MM.1S (cell line): ENCODE measurements around the gene DEAF1.
A peak's percentile ranks its signal among the peaks of the same experiment; 100 is the strongest.

Experiments used
- DNase-seq: peaks from one replicate; pipeline ENCODE4 v3.0.0-alpha.2; 2015
- H2AFZ ChIP-seq: fragments of 300-600 bp; sonication (generic); 2 replicates; pipeline ENCODE4 v1.6.0; 2016; ENCODE audit warnings: antibody characterized with exemption, low read length
- H3F3A ChIP-seq: fragments of 300-600 bp; sonication (generic); 2 replicates; pipeline ENCODE4 v1.6.1; 2016; ENCODE audit warnings: mild to moderate bottlenecking, antibody characterized with exemption, low read length, moderate library complexity, mixed read lengths; ENCODE audit not compliant: insufficient read depth
- H3K27ac ChIP-seq: fragments of 300-600 bp; sonication (generic); 2 replicates; pipeline ENCODE4 v1.5.1; 2016; ENCODE audit warnings: mild to moderate bottlenecking, low read length
- H3K27me3 ChIP-seq: fragments of 300-600 bp; sonication (generic); replicated peaks from 2 replicates; pipeline ENCODE4 v1.6.0; 2016; ENCODE audit warnings: low read length; ENCODE audit not compliant: insufficient read depth
- H3K36me3 ChIP-seq: fragments of 300-600 bp; sonication (generic); replicated peaks from 2 replicates; pipeline ENCODE4 v1.6.1; 2016; ENCODE audit warnings: mild to moderate bottlenecking, low read length, mixed read lengths; ENCODE audit not compliant: insufficient read depth
- H3K4me1 ChIP-seq: fragments of 300-600 bp; sonication (generic); 2 replicates; pipeline ENCODE4 v1.6.1; 2016; ENCODE audit warnings: low read length, mixed read lengths
- H3K4me2 ChIP-seq: fragments of 300-600 bp; sonication (generic); 2 replicates; pipeline ENCODE4 v1.6.0; 2016; ENCODE audit warnings: low read depth, low read length
- H3K4me3 ChIP-seq: fragments of 300-600 bp; sonication (generic); 2 replicates; pipeline ENCODE4 v1.5.1; 2016; ENCODE audit warnings: low read length, mixed read lengths
- H3K79me2 ChIP-seq: fragments of 300-600 bp; sonication (generic); 2 replicates; pipeline ENCODE4 v1.6.1; 2016; ENCODE audit warnings: mixed run types, low read length, mixed read lengths
- H3K9ac ChIP-seq: fragments of 300-600 bp; sonication (generic); 2 replicates; pipeline ENCODE4 v1.6.1; 2016; ENCODE audit warnings: low read length, mixed read lengths
- H3K9me2 ChIP-seq: fragments of 300-600 bp; sonication (generic); replicated peaks from 2 replicates; pipeline ENCODE4 v1.6.1; 2016; ENCODE audit warnings: mild to moderate bottlenecking, low read length, mixed read lengths; ENCODE audit not compliant: insufficient read depth
- H3K9me3 ChIP-seq: fragments of 300-600 bp; sonication (generic); replicated peaks from 2 replicates; pipeline ENCODE4 v1.6.1; 2016; ENCODE audit warnings: mild to moderate bottlenecking, low read length, mixed read lengths; ENCODE audit not compliant: insufficient read depth
- H4K20me1 ChIP-seq: fragments of 300-600 bp; sonication (generic); 2 replicates; pipeline ENCODE4 v1.6.1; 2016; ENCODE audit warnings: mild to moderate bottlenecking, low read length, moderate library complexity, mixed read lengths; ENCODE audit not compliant: insufficient read depth
- EZH2 ChIP-seq: fragments of 300-600 bp; sonication (generic); optimal IDR thresholded peaks from 2 replicates; pipeline ENCODE3; 2017; ENCODE audit warnings: low read depth, mild to moderate bottlenecking, antibody characterized with exemption, low read length, mixed read lengths
- EZH2phosphoT487 ChIP-seq: fragments of 300-600 bp; sonication (generic); IDR thresholded peaks from 2 replicates; pipeline ENCODE4 v1.6.1; 2018; ENCODE audit warnings: antibody characterized with exemption, low read length
- TF ChIP-seq, protein P1 (sequence below): fragments of 300-600 bp; sonication (generic); IDR thresholded peaks from 2 replicates; pipeline ENCODE4 v1.5.1; 2016; ENCODE audit warnings: antibody characterized with exemption, low read length, mixed read lengths

The DEAF1 gene

DNA sequence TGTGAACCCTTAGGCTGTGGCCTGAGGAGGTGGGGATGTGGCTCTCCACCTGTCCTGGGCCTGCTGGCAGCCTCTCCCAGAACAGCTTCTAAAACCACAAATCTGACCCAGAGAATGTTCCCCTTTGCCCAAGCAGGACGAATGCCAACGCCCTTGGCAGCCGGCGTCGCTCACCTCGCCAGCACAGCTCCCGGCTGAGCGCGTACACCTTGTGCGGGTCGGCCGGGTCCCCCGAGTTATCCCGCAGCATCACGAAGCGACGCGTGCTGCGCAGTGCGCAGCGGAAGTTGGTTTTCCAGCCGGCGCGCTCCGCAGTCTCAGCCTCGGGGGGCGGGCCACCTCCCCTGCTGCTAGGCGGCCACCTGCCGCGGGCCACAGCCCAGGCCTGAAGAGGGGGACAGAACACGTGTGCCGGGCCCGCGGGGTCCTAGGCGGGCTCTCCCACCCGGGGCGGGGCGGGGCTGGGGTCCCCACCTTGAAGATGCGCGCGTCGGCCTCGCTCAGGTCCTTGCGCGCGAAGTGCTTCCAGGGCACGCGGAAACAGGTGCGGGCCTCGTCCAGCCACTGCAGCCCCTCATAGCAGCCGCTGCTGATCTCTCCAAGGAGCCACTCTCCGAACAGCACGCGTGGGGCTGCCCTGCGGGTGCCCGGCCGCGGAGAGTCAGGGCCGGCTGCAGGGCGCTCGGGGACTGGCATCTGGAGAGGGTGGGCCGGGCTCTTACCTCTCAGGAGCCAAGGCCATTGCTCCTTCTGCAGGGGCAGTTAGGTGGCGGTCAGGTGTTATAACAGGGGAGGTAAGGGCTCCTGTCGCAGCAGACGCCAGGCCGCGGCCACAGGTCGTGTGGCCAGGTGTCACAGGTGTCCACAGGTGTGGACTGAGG is 80.2 kb downstream of the DEAF1 start:
- H3F3A ChIP-seq = peaks cover 11% of the 10 kb centered on the region
- H2AFZ ChIP-seq = 0 out of 2 replicates have a peak overlapping the region, but pooled peaks have one; percentile 42
- H3K4me3 ChIP-seq = peak overlapping the region; percentile 97
- H3K27ac ChIP-seq = peak overlapping the region; percentile 95
- no peak for DNase-seq
- H3K4me2 ChIP-seq = peak overlapping the region; percentile 98
- TF ChIP-seq EZH2 (no peak), EZH2phosphoT487 (no peak)
- TF ChIP-seq, protein P1, sequence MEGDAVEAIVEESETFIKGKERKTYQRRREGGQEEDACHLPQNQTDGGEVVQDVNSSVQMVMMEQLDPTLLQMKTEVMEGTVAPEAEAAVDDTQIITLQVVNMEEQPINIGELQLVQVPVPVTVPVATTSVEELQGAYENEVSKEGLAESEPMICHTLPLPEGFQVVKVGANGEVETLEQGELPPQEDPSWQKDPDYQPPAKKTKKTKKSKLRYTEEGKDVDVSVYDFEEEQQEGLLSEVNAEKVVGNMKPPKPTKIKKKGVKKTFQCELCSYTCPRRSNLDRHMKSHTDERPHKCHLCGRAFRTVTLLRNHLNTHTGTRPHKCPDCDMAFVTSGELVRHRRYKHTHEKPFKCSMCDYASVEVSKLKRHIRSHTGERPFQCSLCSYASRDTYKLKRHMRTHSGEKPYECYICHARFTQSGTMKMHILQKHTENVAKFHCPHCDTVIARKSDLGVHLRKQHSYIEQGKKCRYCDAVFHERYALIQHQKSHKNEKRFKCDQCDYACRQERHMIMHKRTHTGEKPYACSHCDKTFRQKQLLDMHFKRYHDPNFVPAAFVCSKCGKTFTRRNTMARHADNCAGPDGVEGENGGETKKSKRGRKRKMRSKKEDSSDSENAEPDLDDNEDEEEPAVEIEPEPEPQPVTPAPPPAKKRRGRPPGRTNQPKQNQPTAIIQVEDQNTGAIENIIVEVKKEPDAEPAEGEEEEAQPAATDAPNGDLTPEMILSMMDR = no peak
- peak overlapping the region; percentile 85 for H3K9ac ChIP-seq
- no peaks in the 10 kb centered on the region; the same call in 1 of the 2 replicates for H3K36me3 ChIP-seq
- peaks cover 13% of the 10 kb centered on the region; the same call in 1 of the 2 replicates for H3K4me1 ChIP-seq
- no peaks in the 10 kb centered on the region for H3K27me3 ChIP-seq
- peaks cover 11% of the 10 kb centered on the region; the same call in 1 of the 2 replicates for H3K79me2 ChIP-seq
- H4K20me1 ChIP-seq = no peaks in the 10 kb centered on the region
- no peaks in the 10 kb centered on the region for H3K9me3 ChIP-seq
- H3K9me2 ChIP-seq = no peaks in the 10 kb centered on the region

DNA sequence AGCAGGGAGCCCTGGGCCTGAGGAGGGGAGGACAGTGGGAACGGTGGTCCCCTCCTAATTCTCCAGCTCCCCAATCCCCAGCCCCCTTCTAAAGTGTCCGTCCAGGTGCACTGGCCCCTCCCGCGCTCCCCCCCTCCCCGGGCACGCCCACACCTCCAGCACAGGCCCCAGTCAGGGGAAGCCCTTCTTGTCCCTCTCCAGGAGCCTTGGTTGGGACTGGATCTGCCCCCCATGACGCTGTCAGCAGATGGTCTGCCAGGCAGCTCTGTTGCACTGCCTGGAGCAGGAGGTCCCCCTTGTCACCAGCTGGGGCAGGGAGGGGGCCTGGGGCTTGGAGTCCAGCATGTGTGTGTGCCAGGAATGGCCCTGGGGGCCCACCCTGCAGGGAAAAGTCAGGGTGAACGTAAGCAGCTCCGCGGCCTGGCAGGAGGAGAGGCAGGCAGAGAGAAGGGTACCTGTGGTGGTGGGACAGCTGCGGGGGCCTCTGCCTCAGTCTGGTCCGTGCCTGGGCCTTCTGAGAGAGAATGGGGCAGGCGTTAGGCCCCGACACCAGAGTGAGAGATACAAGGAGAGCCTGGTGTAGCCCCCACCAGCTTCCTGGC is 80.9 kb downstream of the DEAF1 start:
- peaks cover 13% of the 10 kb centered on the region; the same call in 1 of the 2 replicates for H3K4me1 ChIP-seq
- H3K9me2 ChIP-seq = no peaks in the 10 kb centered on the region
- H2AFZ ChIP-seq = no peak overlapping the region
- H3K4me3 ChIP-seq = no peak overlapping the region
- H3K27me3 ChIP-seq = no peaks in the 10 kb centered on the region
- H3K79me2 ChIP-seq = peaks cover 11% of the 10 kb centered on the region; the same call in 1 of the 2 replicates
- H3K36me3 ChIP-seq = no peaks in the 10 kb centered on the region; the same call in 1 of the 2 replicates
- H3K27ac ChIP-seq = no peak overlapping the region
- no peak overlapping the region for H3K9ac ChIP-seq
- peaks cover 11% of the 10 kb centered on the region for H3F3A ChIP-seq
- TF ChIP-seq EZH2phosphoT487 (no peak), EZH2 (no peak)
- TF ChIP-seq, protein P1 = no peak
- no peak overlapping the region for H3K4me2 ChIP-seq
- H3K9me3 ChIP-seq = no peaks in the 10 kb centered on the region
- no peaks in the 10 kb centered on the region for H4K20me1 ChIP-seq
- no peak for DNase-seq

DNA sequence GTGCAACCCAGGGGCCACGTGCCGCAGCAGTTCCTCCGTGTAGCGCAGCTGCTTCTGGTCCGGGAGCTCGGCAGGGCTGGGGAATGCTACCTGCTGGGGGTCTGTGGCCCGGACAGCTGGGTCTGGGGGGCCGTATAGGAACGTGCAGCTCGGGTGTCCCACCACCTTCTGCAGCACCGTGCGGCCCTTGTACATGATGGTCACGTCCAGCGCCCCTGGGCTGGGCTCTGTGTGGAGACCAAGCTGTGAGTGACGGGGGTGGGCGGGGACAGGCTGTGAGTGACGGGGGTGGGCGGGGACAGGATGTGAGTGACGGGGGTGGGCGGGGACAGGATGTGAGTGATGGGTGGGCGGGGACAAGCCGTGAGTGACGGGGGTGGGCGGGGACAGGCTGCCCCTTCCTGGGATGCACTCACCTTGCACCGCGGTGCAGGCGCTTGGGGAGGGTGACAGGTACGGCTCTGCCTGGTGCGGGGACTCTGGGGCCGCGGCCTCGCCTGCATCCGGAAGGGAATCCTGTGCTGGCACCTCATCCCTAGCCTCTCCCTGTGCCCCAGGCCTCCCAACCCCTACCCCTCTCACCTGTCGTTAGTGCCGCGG is 81.6 kb downstream of the DEAF1 start:
- DNase-seq = no peak
- peaks cover 11% of the 10 kb centered on the region for H3F3A ChIP-seq
- H3K9me2 ChIP-seq = no peaks in the 10 kb centered on the region
- no peak overlapping the region for H3K9ac ChIP-seq
- H3K4me3 ChIP-seq = no peak overlapping the region
- H3K27me3 ChIP-seq = no peaks in the 10 kb centered on the region
- TF ChIP-seq EZH2phosphoT487 (no peak), EZH2 (no peak)
- TF ChIP-seq, protein P1 = no peak
- H3K27ac ChIP-seq = no peak overlapping the region
- no peaks in the 10 kb centered on the region for H4K20me1 ChIP-seq
- peaks cover 11% of the 10 kb centered on the region; the same call in 1 of the 2 replicates for H3K79me2 ChIP-seq
- no peak overlapping the region for H2AFZ ChIP-seq
- no peaks in the 10 kb centered on the region for H3K9me3 ChIP-seq
- H3K4me1 ChIP-seq = peaks cover 13% of the 10 kb centered on the region; the same call in 1 of the 2 replicates
- no peak overlapping the region for H3K4me2 ChIP-seq
- no peaks in the 10 kb centered on the region; the same call in 1 of the 2 replicates for H3K36me3 ChIP-seq
